CD4-positive, alpha-beta T cell treated with Interleukin-12 subunit alpha and Interleukin-12 subunit beta, for 1 hour (primary cell): Measurements from ENCODE around the gene CHMP1A.
A peak's percentile ranks its signal among the peaks of the same experiment; 100 is the strongest.

Experiments used
- DNase-seq: peaks from one replicate; pipeline ENCODE4 v3.0.0-alpha.2; 2020

CHMP1A gene

DNA sequence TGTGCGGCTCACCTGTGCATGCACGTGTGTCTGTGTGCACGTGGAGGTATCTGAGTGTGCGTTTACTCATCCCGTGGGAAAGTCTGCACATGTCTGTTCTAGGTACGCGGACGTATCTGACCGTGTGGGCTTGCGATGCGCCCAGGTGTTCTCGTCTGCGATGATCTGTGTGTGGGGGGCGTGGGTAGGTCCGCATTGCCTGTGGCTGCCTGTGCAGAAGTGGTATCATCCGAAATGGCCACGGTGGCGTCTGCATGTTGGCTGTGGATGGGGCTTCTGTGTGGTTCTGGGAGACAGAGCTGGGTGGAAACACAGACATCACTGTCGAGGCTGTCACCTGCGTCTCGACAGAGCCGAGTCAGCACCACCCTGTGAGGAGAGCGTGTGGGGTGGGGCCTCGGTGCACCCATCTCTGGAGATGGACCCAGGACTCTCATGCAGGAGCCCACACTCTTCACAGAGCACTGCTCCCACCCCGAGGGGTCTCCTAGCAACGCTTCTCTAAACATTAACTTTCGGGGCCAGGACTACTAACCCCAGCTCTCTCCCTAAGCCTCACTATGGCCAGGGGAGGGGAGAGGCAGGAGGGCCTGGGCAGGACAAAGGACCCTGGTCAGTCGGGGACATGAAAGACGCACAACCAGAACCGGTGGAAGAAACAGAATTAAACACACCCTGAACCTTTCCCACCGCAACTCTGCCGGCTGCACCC is 35.7 kb downstream of the CHMP1A start:
- DNase-seq = no peak

GRCh38 chr16:89621136-89621697 is 36.3 kb downstream of the CHMP1A start:
- DNase-seq = no peak

- DNase-seq = no peak
Observed at GRCh38 chr16:89620406-89620841, 37.1 kb downstream of the CHMP1A start.

GRCh38 chr16:89619840-89620239 is 37.7 kb downstream of the CHMP1A start:
- no peak for DNase-seq

GRCh38 chr16:89618109-89618998 is 39.2 kb downstream of the CHMP1A start:
- no peak for DNase-seq

- no peak for DNase-seq
Observed at GRCh38 chr16:89617036-89617435, 40.5 kb downstream of the CHMP1A start.

GRCh38 chr16:89616623-89617022 is 40.9 kb downstream of the CHMP1A start:
- peak; percentile 38 for DNase-seq

- DNase-seq = peak; percentile 39
Observed at GRCh38 chr16:89615596-89616090, 41.9 kb downstream of the CHMP1A start.

GRCh38 chr16:89615176-89615575 is 42.3 kb downstream of the CHMP1A start:
- no peak for DNase-seq

GRCh38 chr16:89613954-89614459 is 43.5 kb downstream of the CHMP1A start:
- no peak for DNase-seq

GRCh38 chr16:89613231-89613953 is 44.1 kb downstream of the CHMP1A start, which contains the start of gene DPEP1:
Gene DPEP1 (plus strand): TSS chr16:89613642. CDS start chr16:89630411, 16,769 bp downstream.
- no peak for DNase-seq

DNA sequence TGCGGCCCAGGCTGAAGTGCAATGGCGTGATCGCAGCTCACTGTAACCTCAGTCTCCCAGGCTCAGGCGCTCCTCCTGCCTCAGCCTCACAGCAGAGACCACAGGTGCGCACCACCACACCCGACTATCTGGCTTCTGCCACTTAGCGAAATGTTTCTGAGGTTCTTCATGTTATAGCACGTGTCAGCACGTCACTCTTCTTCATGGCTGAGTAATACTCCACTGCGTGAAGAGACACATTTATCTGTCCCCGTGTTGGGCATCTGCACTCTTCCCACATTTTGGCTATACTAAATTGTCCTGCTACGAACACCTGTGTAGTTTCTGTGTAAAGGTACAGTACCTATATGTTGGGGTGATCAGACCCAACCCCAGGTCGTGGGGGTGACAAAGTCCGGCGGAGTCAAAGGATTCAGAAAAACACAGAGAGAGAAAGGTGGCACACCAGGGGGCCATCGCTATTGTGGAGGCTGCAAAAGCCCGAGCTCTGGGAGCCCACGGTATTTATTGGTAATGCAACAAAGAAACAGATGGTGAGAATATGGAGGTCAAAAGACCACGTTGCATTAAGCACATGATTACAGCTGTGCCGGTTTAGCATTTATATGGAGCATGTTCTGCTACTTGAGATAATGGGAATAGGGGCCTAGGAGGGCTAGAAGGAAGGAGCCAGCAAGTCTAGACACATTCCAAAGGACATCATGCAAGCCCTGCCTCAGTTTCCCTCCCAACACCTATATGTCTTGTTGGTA is 44.9 kb downstream of the CHMP1A start:
- DNase-seq = no peak

DNA sequence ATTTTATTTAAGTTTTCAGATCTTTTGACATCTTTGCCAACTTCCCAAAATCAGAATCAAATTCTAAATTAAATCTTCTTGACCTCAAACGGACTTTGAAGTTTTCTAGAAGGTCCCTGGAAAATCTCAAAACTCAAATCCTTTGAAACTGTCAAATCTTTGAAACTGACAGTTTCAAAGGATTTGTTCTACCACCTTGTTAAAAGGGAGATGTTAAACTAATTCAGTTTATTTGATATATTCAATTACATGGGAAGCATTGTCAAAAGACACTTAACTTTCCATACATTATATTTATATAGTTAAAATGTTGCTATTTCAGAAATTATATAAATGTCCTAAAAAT is 47.4 kb downstream of the CHMP1A start:
- DNase-seq = no peak

- DNase-seq = no peak
Observed at GRCh38 chr16:89607937-89608740, 49.4 kb downstream of the CHMP1A start.

GRCh38 chr16:89607453-89607852 is 50.1 kb downstream of the CHMP1A start:
- no peak for DNase-seq

GRCh38 chr16:89606006-89606405 is 51.5 kb downstream of the CHMP1A start:
- no peak for DNase-seq

GRCh38 chr16:89605186-89605970 is 52.1 kb downstream of the CHMP1A start:
- no peak for DNase-seq

GRCh38 chr16:89604764-89605163 is 52.7 kb downstream of the CHMP1A start:
- DNase-seq = no peak

DNA sequence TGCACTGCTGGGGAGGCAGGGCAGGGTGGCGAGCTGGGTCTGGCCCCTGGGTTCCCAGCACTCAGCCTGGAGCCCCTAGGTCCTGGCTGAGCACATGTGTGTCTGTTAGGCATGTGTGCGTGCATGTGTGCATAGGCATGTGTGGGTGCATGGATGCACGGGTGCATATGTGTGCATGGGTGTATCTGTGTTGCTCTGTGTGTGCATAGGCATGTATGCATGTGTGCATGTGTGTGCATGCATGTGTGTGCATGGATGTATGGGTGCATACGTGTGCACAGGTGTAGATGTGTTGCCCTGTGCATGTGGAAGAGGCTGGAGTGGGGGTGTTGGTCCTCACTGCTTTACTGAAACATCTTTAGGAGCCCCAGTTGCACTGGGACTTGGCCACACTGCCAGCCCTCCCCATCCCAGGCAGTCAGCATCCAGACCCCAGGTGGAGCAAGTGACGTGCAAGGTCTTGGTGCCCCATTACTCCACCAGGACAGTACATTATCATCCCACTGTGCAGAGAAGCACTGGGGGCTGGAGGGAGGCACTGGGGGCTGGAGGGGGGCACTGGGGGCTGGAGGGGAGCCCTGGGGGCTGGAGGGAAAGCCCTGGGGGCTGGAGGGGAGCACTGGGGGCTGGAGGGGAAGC is 54.4 kb downstream of the CHMP1A start:
- no peak for DNase-seq
